ENCODE data around the gene AOC1.
A peak's percentile ranks its signal among the peaks of the same experiment; 100 is the strongest.

Gene AOC1

DNA sequence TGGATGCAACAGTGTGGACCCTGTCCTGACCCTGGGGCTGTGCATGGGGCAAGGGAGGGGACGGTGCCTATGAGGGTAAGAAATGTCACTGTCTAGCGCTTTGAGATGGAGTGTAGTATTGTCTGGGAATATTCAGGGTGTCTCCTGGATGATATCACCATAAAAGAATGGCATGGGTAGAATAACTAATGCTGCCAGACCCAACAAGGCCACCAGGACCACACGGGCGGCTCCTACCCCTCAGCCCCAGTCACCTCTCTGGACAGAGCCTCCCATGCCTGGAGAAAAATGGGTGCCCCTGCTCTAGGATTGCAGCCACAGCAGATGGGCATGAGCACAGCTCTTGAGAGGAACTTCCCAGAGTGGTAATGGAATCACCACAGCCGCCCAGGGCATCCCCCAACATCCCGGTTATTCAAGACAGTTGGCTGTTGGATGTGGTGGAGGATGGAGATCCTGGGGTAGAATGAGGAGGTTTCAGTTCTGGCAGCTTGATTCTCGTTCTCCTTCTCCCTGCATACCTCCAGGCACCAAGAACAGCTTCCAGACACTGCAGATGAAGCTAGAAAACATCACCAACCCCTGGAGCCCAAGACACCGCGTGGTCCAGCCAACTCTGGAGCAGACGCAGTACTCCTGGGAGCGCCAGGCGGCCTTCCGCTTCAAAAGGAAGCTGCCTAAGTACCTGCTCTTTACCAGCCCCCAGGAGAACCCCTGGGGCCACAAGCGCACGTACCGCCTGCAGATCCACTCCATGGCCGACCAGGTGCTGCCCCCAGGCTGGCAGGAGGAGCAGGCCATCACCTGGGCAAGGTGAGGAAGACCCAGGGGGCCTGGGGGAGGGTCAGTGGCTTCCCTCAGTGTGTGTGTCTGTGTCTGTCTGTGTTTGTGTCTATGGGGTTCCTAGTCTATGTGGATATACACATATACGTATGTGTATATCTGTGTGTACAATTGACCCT is 6.2 kb downstream of the AOC1 start:
- no peak for DNase-seq

DNA sequence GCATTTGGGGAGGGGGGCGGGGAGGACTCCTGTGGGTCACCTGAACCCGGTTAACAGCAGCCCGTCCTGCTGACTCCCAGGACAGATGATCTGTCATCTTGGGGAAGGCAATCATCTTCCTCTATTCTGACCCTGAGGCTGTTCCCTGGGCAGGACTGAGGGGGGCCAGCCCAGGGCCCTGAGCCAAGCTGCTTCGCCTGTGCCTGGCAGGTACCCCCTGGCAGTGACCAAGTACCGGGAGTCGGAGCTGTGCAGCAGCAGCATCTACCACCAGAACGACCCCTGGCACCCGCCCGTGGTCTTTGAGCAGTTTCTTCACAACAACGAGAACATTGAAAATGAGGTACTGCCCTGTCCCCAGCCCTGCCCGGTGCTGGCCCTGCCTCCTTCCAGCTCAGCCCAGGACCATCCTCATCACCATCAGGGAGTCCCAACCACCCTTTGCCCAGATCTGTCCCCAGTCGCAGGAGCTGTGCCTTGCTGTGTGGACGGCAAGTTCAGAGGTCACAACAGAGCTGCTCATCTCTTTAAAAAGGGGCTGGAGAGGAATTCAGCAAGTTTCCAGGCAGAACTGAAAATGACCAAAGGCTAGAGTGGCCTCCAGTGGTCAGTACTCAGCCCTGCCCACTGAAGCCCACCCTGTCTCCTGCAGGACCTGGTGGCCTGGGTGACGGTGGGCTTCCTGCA is 8.1 kb downstream of the AOC1 start:
- DNase-seq, result no peak

DNA sequence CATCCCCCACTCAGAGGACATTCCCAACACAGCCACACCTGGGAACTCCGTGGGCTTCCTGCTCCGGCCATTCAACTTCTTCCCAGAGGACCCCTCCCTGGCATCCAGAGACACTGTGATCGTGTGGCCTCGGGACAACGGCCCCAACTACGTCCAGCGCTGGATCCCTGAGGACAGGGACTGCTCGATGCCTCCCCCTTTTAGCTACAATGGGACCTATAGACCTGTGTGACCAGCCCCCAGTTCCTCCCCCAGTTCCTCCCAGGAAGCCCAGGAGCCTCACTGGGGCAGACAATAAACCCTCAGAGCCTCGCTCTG is 8.6 kb downstream of the AOC1 start:
- no peak for DNase-seq

DNA sequence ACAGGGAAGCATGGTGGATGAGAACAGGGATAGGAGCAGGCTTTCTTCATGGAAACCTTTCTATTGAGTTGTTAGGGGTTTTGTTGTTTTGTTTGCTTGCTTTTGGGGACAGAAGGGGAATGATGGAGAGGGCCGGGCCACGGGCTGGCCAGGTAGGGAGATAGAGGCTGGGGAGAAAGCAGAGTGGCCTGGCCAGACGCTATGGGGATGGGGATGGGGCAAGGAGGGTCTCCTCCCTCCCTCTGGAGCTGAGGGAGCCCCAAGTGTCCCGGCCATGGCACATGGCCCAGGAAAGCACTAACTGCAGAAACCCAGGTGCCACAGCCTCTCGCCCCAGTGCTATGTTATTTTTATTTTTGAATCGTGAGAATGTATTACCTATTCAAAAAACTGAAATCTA is 10.0 kb downstream of the AOC1 start:
- DNase-seq, result no peak

DNA sequence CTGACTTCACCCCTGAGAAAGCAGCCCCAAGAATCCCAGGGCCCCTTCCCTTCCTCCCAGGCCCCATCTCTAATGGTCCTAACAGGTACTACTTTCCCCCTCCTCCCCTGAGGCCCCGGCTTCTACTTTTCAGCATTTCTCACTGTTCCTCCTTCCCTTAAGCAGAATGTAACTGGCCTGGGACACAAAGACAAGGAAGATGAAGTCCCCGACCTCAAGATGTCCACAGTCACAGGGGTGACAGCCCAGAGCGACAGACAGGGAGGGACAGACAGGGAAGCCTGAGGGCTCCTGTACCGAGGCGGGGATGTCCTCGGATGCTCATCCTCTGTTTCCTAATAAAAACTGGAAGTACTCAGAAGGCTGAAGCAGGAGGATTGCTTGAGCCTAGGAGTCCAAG is 11.6 kb downstream of the AOC1 start:
- DNase-seq, result no peak

DNA sequence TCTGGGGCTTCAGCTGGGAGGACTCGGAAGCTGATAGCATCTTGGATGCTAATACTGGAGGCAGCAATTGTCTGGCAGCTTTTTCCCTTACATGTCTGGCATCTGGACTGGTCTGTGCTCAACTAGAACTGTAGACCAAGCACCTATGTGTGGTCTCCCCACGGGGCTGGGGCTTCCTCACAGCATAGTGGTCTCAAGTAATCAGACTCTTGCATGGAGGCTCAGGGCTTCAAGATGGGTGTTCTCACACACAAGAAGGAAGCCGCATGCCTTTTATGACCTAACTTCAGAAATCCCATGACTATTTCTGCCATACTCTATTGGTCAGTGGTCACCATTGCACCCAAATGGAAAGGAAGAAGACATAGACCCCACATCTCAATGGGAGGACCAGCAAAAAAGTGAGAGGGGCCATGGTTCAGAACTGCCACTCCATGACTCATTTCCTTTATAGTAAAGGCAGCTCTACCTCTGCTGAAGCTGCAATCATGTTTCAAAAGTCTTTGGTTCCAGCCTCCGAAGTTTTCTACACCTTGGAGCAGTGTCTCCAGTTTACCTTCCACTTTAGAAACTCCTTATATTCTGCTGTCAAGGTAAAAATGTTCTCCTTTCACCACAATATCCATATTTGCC is 14.7 kb downstream of the AOC1 start:
- DNase-seq, result no peak

DNA sequence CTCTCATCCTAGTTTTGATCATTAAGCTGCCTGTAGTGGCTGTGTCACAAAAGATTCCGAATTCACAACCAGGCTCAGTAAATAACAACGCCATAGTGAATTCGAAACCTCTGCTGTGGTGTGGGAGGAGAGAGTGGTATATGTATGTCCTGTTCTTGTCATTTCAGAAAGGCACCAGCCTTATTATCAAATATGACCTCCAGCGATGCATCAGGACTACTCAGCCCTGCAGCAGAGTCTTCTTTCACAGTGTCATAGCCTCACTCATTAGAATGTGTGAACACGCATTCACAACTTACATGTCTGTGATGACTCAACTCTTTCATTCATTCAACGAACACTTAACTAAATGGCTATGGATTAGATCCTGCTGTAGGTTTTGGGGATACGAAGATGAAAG is 15.3 kb downstream of the AOC1 start:
- no peak for DNase-seq

DNA sequence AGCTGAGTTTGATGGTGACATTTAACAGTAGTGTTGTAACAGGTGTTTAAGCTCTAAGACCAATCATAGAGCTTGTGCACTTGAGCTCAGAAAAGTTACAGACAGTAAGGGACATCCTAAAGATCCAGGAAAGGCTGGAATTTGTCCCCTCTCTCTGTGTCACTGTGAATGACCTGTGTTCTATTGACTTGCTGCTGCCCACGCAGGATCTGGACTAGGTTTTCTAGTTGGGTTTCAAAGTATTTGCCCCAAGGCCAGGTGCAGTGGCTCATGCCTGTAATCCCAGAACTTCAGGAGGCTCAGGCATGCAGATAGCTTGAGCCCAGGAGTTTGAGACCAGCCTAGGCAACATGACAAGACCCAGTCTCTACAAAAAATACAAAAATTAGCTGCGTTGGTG is 17.1 kb downstream of the AOC1 start:
- no peak for DNase-seq

DNA sequence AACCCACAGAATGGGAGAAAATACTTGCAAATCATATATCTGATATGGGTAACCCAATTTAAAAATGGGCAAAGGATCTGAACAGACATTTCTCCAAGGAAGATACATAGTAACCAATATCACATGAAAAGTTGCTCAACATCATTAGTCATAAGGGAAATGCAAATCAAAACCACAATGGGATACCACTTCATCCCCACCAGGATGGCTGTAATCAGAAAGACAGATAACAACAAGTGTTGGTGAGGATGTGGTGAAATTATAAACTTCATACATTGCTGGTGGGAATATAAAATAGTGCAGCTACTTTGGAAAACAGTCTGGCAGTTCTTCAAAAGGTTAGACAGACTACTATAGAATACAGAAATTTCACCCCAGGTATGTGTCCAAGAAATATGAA is 19.3 kb downstream of the AOC1 start:
- DNase-seq, result no peak

DNA sequence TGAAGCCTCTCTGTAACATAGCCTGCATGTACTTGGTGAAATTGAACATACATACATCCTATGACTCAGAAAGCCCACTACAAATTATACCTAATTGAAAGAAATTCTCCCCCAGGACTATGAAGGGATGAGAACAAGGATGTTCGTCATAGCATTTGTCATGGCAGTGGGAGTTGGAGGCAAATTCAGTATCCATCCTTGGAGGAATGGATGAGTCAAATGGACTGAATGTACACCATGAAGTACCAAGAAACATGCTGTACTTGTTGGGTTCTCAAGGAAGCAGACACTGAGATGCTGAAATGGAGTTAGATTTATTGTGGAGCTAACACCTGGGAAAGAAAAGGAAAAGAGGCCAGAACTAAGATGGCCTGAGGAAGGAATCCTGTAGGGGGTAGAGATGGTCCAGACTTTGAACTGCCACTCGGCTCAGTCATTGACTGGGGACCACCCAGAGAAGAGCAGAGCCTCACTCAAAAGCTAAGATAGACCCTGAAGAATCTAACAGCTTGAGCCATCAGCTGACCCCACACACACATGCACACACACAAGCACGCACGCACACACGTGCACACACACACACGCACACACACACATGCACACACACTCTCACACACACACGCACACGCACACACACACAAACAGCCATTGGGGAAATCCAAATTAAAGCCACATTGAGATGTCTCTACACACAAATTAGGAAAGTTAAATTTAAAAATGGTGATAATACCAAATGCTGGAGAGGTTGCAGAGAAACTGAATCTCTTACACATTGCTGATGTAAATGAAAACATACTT is 22.3 kb downstream of the AOC1 start:
- DNase-seq, result no peak

DNA sequence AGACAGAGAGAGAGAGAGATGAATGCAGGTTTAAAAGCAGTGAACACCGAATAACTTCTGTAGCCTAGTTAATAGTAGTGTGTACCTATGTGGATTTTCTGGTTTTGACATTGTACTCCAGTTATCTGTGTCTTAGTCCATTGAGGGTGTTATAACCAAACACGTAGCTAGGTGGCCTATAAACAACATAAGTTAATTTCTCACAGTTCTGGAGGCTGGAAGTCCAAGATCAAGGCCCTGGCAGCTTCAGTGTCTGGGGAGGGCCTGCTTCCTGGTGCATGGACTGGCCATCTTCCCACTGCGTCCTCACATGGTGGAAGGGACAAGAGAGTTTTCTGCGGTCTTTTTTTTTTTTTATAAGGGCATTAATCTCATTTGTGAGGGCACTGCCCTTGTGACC is 23.5 kb downstream of the AOC1 start:
- DNase-seq, result no peak

DNA sequence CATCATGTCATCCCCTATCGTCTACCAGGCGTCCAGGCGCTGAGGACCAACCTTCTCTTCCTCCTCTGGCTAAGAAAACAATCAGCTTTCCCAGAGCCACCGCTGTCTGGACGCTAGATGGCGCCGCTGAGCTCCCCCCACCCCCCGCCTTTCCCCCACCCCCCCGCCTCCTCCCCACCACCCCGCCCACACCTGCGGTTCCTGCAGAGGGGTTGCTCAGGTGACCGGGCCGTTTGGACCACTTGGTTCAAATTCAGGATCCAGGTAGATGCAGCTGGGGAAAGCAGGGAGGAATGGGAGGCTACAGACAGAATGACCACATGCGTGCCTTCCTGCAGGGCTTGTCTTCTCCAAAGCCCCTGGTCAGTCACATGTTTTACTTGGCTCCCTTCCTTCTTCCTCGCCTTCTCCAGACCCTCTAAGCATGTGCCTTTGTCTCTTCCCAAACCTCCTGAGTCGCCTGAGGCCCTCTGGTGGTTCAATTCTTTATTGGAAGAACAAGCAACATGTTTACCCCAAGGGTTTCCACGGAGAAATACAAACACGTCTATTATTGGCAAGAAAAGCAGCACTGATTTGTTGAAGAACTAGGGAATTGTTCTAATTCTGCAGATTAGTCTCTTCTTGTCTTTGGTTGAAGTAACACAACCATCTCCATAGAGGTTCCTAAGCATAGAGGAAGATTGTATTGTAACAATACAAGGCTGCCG is 24.7 kb downstream of the AOC1 start:
- DNase-seq, result peak; percentile 33

DNA sequence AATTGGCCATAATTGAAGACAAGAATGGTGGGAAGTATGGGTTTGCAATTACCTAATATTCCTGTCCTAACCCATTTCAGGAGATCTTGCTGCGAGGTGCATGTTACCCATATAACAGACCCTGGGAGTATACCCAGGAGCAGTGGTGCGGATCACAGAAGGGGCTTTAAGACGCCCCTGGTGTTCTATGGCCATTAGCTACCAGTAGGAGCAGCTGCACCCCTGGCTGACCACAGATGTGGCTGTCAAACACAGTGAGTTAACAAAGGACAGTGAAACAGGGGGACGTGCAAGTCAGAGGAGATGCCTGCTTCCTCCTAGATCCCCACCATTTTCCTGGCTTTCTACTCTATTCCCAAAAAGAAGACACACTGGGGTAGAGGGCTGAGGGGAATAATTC is 25.2 kb downstream of the AOC1 start:
- DNase-seq, result no peak

DNA sequence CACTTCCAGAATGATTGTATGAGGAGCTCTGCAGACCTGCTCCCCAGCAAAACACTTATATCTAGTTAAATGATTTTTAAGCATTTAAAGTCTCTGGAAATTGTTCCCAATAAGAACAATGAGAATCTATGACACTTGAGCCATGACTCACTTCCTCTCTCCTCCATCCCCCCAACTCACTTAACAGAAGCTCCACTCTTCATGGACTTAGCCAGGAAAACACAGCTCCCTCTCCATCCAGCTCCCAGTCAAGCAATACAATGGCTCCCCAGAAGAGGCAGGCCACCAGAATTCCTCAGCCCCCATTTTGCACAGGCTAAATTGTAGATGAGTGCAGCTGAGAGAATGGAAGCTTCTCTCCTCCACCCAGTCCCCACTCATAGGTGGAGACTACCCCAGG is 27.0 kb downstream of the AOC1 start:
- no peak for DNase-seq

DNA sequence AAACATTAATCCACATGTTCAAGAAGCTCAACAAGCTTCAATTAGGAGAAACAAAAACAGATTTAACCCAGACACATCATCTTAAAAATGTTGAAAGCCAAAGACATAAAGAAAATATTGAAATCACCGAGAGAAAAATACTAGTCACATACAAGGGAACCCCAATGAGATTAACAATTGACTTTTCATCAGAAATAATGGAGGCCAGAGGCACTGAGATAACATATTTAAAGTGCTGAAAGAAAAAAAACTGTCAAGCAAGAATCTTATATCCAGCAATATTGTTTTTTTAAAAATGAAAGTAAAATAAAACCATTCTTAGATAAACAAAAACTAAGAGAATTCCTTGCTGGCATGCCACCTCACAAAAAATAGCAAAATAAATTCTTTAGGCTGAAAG is 28.9 kb downstream of the AOC1 start:
- DNase-seq, result no peak

DNA sequence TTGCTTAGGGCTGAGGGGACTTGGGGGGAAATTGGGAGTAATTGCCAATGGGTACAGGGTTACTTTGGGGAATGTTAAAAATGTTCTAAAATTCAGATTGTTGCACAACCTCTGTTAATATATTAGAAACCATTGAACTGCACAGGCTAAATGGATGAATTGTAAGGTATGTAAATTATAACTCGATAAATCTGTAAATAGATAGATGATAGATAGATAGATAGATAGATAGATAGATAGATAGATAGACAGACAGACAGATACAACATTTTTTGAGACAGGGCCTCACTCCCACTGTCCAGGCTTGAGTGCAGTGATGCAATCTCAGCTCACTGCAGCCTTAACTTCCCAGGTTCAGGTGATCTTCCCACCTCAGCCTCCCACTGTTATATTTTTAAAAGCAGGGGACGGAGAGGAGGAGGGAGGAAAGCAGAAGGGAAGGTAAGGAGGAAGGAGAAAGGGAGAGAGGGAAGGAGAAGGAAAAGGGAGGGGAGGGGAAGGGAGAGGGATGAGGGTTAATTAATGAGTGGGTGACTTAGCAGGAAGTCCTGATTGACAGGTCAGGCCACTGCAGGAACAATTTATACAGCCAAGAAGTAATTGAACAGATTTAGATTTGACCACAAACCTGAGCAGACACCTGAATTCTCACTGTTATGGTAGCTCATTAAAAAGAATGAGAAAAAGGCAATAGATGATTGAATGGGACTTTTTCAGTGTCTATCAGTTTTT is 38.7 kb downstream of the AOC1 start:
- no peak for DNase-seq

DNA sequence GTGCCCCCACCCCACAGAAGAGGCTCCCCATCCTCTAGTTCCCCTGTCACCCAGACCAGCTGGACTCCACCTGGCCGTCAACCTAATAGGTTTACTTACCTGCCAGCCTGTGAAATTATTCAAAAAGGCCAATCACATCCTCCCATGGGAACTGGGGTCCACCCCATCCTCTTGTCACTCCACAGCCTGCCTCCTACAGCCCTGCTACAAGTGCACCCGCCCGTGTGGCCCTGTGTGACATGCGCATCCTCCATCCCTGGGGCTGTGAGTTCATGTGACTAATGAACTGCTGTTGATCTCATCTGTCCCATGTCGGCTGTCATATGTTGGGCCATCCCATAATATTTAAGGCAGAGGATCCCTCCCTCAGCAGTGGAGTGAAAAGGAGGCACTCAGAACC is 39.4 kb downstream of the AOC1 start:
- DNase-seq, result no peak

DNA sequence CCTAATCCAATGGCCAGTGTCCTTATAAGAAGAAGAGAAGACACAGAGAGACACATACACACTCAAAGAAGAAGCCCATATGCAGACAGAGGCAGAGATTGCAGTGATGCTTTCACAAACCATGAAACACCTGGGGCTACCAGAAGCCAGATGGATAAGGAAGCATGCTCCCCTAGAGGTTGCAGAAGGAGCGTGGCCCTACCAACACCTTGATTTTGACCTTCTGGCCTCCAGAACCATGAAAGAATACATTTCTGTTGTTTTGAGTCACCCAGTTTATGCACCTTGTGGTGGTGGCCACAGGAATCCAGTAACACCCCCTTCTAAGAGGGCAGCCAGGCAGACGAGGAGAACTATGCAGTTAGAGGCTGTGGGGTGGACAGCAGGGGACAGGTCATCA is 43.5 kb downstream of the AOC1 start:
- no peak for DNase-seq

DNA sequence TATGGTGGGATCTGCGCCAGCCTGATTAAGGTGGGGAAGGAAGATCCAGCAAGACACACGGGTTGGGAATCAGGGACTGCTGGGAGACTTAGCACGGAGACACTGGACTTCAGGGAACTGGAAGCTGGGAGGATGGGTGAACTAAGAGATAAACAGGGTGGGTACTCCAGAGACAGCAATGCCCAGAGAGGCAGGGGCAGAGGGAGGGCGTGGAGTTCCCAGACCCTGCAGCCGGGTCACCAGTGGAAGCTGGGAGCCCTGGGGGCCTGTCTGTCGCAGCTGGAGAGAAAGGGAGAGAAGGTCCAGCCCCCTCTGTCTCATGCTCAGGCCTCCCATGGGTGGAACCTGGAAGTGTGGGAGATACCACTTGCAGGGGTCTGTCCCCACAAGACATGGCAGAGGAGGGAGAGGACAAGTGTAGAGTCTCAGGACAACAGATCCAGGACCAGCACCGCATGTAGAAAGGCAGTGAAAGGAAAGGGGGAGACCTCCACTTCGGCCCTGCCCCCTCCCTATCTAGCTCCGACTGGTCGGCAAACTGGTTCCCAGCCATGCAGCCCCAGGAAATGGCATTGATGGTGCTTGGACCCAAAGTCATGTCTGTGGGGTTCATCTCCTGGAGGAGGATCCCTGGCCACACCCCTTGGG is 44.4 kb downstream of the AOC1 start:
- DNase-seq, result no peak

DNA sequence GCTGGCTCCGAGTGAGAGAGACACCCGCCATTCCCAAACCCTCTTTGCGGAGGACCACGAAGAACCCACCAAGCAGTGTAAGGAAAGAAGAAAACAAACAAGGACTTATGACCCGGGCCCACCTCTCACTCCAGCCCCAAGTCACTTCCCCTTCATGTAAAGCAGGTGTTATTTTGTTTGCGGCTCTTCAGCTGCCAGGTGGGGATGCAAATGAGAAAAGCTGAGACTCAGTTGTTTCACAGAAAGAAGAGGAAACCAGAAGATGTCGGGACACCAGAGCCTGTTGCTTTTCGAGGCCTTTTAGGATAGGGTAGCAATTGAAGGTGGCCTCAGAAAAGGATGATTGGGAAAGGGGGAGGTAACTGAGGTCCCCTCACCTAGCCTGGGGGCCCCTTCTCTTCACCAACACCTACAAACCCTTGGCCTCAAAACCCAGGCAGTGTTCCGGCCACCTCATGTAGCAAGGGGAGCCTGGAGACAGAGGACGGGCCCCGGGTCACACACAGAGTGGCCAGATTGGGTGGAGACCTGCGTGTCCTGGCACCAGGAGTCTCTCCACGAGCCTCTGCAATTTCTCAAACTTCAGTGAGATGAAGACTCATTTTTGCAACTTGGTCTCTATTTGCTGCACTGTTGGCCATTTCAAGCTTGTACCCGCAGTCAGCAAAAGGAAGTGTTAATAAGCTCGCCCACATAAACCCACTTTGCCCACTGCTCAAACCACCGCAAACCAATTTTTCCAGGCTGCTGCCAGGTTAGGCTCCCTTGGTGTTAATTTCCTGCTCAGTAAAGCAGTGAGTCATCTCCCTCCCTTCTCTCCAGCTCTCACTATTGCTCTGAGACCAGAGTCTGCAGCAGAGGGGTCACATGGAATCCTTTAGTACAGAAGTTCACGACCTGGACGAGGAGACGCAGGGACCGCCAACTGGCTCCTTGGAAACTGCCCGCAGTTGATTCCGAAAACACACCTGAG is 45.5 kb downstream of the AOC1 start:
- DNase-seq, result no peak
